ENCODE results near the gene NHLH1. TPM values are rescaled to one million over a fixed set of nuclear protein-coding genes. Genes with fewer than 3 reads are reported as not detected.

NHLH1 gene
- total RNA-seq, 5 donors from 2014 or later (not counting 1 experiment from before 2014, with no cell fraction given), result 0.16 to 0.38 (median 0.38) TPM; not detected in 2

Other genes with a start within 250 kb of the NHLH1 start
- gene ATP1A4, start 215.5 kb upstream of the NHLH1 start, total RNA-seq, result not detected
- gene CASQ1, start 176.5 kb upstream of the NHLH1 start, total RNA-seq, result not detected
- gene PEA15, start 161.7 kb upstream of the NHLH1 start, total RNA-seq, result 10 to 100 TPM; 12.3 to 27.5 (median 15.9) TPM
- gene DCAF8, start 104.5 kb upstream of the NHLH1 start, total RNA-seq, result 100 to 1,000 TPM; 173 to 221 (median 209) TPM
- 10 to 100 TPM; 49.8 to 59.5 (median 53.3) TPM for gene PEX19, start 81.9 kb upstream of the NHLH1 start, total RNA-seq
- gene COPA, start 23.8 kb upstream of the NHLH1 start, total RNA-seq, result 100 to 1,000 TPM; 106 to 126 (median 111) TPM
- gene NCSTN, start 23.7 kb upstream of the NHLH1 start, total RNA-seq, result 10 to 100 TPM; 62.2 to 78.9 (median 71.8) TPM
- under 1 TPM in 3 of 5 donors, not detected in 2; 0.16 to 0.26 (median 0.20) TPM for gene VANGL2, start 33.5 kb downstream of the NHLH1 start, total RNA-seq
- 10 to 100 TPM; 39.9 to 53.0 (median 47.3) TPM for gene SLAMF6, start 156.2 kb downstream of the NHLH1 start, total RNA-seq
- 10 to 100 TPM; 47.5 to 97.4 (median 51.8) TPM for gene CD84, start 212.4 kb downstream of the NHLH1 start, total RNA-seq